B cell (primary cell): ENCODE data around the gene URGCP. TPM values are rescaled to one million over a fixed set of nuclear protein-coding genes. Genes with fewer than 3 reads are reported as not detected.

Experiments
- ATAC-seq: fragments of 200-7000 bp; cut with Tn5 transposase; one replicate; pipeline ENCODE4 v1.10.0; 2021; ENCODE audit warnings: low read depth, mild to moderate bottlenecking, moderate number of reproducible peaks, moderate library complexity
- CTCF ChIA-PET: fragments of 350-600 bp; sonication (Branson Sonifier 250); formaldehyde crosslinking; loops from one replicate; lab custom pipeline; 2021; ENCODE audit warnings: antibody characterized with exemption, inconsistent platforms; lab: Charles Lee
- POLR2A ChIA-PET: fragments of 350-600 bp; sonication (Branson Sonifier 250); formaldehyde crosslinking; loops from one replicate; lab custom pipeline; 2021; ENCODE audit warnings: antibody characterized with exemption; lab: Charles Lee
- DNase-seq: peaks from one replicate; pipeline ENCODE4 v3.0.0; 2013
- H2AFZ ChIP-seq: 2 replicates; pipeline ENCODE4 v1.6.1; 2012; ENCODE audit warnings: mild to moderate bottlenecking, low read depth, low read length; ENCODE audit not compliant: insufficient read depth, poor library complexity, severe bottlenecking
- H3K27ac ChIP-seq, 2 donors: 1 replicate in 1 of 2; 2 replicates in 1 of 2; pipeline ENCODE4 v1.5.1; 2012 to 2013; ENCODE audit warnings: low read length in 2 of 2, mild to moderate bottlenecking in 2 of 2, moderate library complexity in 1 of 2
- H3K27me3 ChIP-seq, 4 experiments: fragments of 200-600 bp in 1 of 4; sonication (generic) in 1 of 4; replicated peaks in 1 of 4; 1 replicate in 2 of 4; 2 replicates in 2 of 4; pipeline versions ENCODE4 v1.6.1 to v1.7.0; 2013 to 2016; ENCODE audit warnings: low read length in 3 of 4, mild to moderate bottlenecking in 2 of 4, mixed read lengths in 1 of 4, moderate library complexity in 1 of 4; ENCODE audit not compliant: insufficient read depth in 4 of 4, control insufficient read depth in 3 of 4; ENCODE audit errors: control extremely low read depth in 1 of 4
- H3K36me3 ChIP-seq, 2 experiments: replicated peaks in 1 of 2; 1 replicate in 1 of 2; 2 replicates in 1 of 2; pipeline versions ENCODE4 v1.6.1 to v1.7.1; 2013; ENCODE audit warnings: low read length in 1 of 2; ENCODE audit not compliant: insufficient read depth in 2 of 2, control insufficient read depth in 1 of 2; ENCODE audit errors: control extremely low read depth in 1 of 2, extremely low read depth in 1 of 2
- H3K4me1 ChIP-seq, 2 donors: fragments of 200-600 bp in 1 of 2; sonication (generic) in 1 of 2; 1 replicate in 1 of 2; 2 replicates in 1 of 2; pipeline versions ENCODE4 v1.5.1 to v1.6.1; 2013 to 2017; ENCODE audit warnings: low read length in 2 of 2; ENCODE audit not compliant: control insufficient read depth in 2 of 2, insufficient read depth in 2 of 2
- H3K4me2 ChIP-seq: replicated peaks from 2 replicates; pipeline ENCODE3; 2012; ENCODE audit warnings: mild to moderate bottlenecking, low read depth, low read length; ENCODE audit not compliant: poor library complexity, severe bottlenecking
- H3K4me3 ChIP-seq, 5 experiments: fragments of 200-600 bp in 1 of 5; sonication (generic) in 1 of 5; 1 replicate in 3 of 5; 2 replicates in 2 of 5; pipeline versions ENCODE4 v1.5.1 to v1.7.0; 2011 to 2016; ENCODE audit warnings: low read length in 4 of 5, mild to moderate bottlenecking in 4 of 5, low read depth in 2 of 5, control low read depth in 1 of 5, moderate library complexity in 1 of 5; ENCODE audit not compliant: insufficient read depth in 1 of 5; ENCODE audit errors: control extremely low read depth in 1 of 5, extremely low read depth in 1 of 5
- H3K79me2 ChIP-seq: fragments of 200-600 bp; sonication (generic); one replicate; pipeline ENCODE4 v1.6.0; 2016; ENCODE audit warnings: low read length; ENCODE audit not compliant: control insufficient read depth, insufficient read depth
- H3K9ac ChIP-seq: fragments of 200-600 bp; sonication (generic); 2 replicates; pipeline ENCODE4 v1.6.1; 2017; ENCODE audit warnings: mild to moderate bottlenecking, low read length, moderate library complexity
- H3K9me3 ChIP-seq, 3 donors: one replicate each; pipeline versions ENCODE4 v1.6.1 to v1.7.1; 2013; ENCODE audit warnings: low read length in 2 of 3; ENCODE audit not compliant: control insufficient read depth in 2 of 3, insufficient read depth in 1 of 3; ENCODE audit errors: control extremely low read depth in 1 of 3
- H4K20me1 ChIP-seq: 2 replicates; pipeline ENCODE4 v1.6.0; 2012; ENCODE audit warnings: mild to moderate bottlenecking, low read length; ENCODE audit not compliant: insufficient read depth, control insufficient read depth, poor library complexity, severe bottlenecking
- H3K27ac Mint-ChIP-seq: one replicate; pipeline ENCODE4 v1.8.0; 2021; ENCODE audit warnings: mixed read lengths
- H3K27me3 Mint-ChIP-seq: one replicate; pipeline ENCODE4 v1.8.0; 2021; ENCODE audit warnings: mixed read lengths
- H3K4me1 Mint-ChIP-seq: one replicate; pipeline ENCODE4 v1.8.0; 2021; ENCODE audit warnings: mixed read lengths
- H3K4me3 Mint-ChIP-seq: one replicate; pipeline ENCODE4 v1.8.0; 2021; ENCODE audit warnings: mixed read lengths
- H3K9me3 Mint-ChIP-seq: one replicate; pipeline ENCODE4 v1.8.0; 2022; ENCODE audit warnings: mixed read lengths; ENCODE audit not compliant: insufficient read depth
- EZH2 ChIP-seq: IDR thresholded peaks from 2 replicates; pipeline ENCODE4 v1.6.1; 2012; ENCODE audit warnings: borderline replicate concordance, low read depth, mild to moderate bottlenecking, moderate library complexity, low read length; ENCODE audit not compliant: insufficient read depth, poor library complexity, severe bottlenecking
- WGBS: methylation state at CpG from one replicate; pipeline ENCODE4 v1.1.5; 2013; ENCODE audit warnings: missing lambda C conversion rate; ENCODE audit not compliant: insufficient coverage; 5-methylcytosine and 5-hydroxymethylcytosine counted together
- intact Hi-C: fragments of 100-400 bp; cut with micrococcal nuclease; formaldehyde crosslinking; loops from one replicate; pipeline ENCODE4 v1.10.0; 2022
- polyA plus RNA-seq: library from polyadenylated mRNA; depleted of rRNA; stranded (reverse); fragments of >200 nt; gene quantifications from 2 replicates; pipeline ENCODE4 v1.2.3, GENCODE V29; 2012
- total RNA-seq, 2 donors: library from RNA; stranded (reverse); fragments of 120-200 nt in 1 of 2; gene quantifications; 1 replicate in 1 of 2; 2 replicates in 1 of 2; pipeline versions ENCODE4 v1.2.3 to v1.2.4, GENCODE V29; 2013 to 2022
- TF ChIP-seq, protein P1 (sequence below): fragments of 200-600 bp; IDR thresholded peaks from one replicate; pipeline ENCODE4 v1.8.0; 2022; ENCODE audit warnings: antibody characterized with exemption, mild to moderate bottlenecking

The URGCP gene
- total and polyA plus RNA-seq, 2 donors (not counting 1 experiment from before 2014, with no cell fraction given), result 16.5 to 25.1 TPM

DNA sequence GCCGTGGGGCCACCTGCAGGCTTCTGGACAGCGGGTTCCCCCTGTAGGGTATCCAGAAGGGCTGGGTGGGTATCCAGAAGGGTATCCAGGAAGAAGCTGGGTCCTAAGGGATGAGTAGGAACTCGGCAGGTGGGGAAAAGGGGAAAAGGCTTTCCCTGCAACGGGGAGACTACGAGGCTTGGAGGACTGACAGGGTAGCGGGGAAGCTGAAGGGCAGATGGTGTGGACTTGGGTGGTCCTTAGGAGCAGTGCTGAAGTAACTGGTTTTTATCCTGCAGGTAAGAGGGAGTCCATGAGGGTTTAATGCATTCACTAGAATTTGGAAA is 20.4 kb upstream of the URGCP start:
- H3K36me3 ChIP-seq, result peaks cover 0 to 3% of the 10 kb centered on the region in 2 experiments
- H3K4me1 Mint-ChIP-seq, result peaks cover 18% of the 10 kb centered on the region
- no peaks in the 10 kb centered on the region for H3K9me3 Mint-ChIP-seq
- no peaks in the 10 kb centered on the region for H3K27me3 ChIP-seq
- H3K27me3 Mint-ChIP-seq, result no peaks in the 10 kb centered on the region
- peak overlapping the region; percentile 87 to 94 for H3K27ac ChIP-seq
- peak overlapping the region; percentile 89 for H3K4me2 ChIP-seq
- H3K27ac Mint-ChIP-seq, result peak overlapping the region; percentile 95
- POLR2A ChIA-PET, result interaction anchor here (0.6 to 1.5 kb wide), 3 partner anchors 22 to 61 kb away, joined by 5 to 6 read pairs (median 6); partner anchors contain the start of gene MRPS24
- TF ChIP-seq, protein P1, sequence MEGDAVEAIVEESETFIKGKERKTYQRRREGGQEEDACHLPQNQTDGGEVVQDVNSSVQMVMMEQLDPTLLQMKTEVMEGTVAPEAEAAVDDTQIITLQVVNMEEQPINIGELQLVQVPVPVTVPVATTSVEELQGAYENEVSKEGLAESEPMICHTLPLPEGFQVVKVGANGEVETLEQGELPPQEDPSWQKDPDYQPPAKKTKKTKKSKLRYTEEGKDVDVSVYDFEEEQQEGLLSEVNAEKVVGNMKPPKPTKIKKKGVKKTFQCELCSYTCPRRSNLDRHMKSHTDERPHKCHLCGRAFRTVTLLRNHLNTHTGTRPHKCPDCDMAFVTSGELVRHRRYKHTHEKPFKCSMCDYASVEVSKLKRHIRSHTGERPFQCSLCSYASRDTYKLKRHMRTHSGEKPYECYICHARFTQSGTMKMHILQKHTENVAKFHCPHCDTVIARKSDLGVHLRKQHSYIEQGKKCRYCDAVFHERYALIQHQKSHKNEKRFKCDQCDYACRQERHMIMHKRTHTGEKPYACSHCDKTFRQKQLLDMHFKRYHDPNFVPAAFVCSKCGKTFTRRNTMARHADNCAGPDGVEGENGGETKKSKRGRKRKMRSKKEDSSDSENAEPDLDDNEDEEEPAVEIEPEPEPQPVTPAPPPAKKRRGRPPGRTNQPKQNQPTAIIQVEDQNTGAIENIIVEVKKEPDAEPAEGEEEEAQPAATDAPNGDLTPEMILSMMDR, result no peak
- TF ChIP-seq EZH2, result no peak
- intact Hi-C loops, result loop anchor here (1.0 to 5.0 kb wide), 7 partner anchors 20 to 1184 kb away; partner anchors contain the start of genes MRPS24, NUDCD3, PPIA and PURB
- H3K9ac ChIP-seq, result peak overlapping the region; percentile 74
- H4K20me1 ChIP-seq, result no peaks in the 10 kb centered on the region
- 0% methylated on average over 6 of the region's 6 CpGs for WGBS
- peak overlapping the region; percentile 89 for H2AFZ ChIP-seq
- ATAC-seq, result peak; percentile 9
- H3K4me1 ChIP-seq, result peaks cover 8 to 21% of the 10 kb centered on the region in 2 donors
- peak overlapping the region; percentile 53 to 85 (median 72) for H3K4me3 ChIP-seq
- H3K9me3 ChIP-seq, result no peaks in the 10 kb centered on the region
- H3K79me2 ChIP-seq, result peaks cover 56% of the 10 kb centered on the region
- peak overlapping the region; percentile 95 for H3K4me3 Mint-ChIP-seq
- no peak for DNase-seq
- CTCF ChIA-PET, result interaction anchor here (1.1 kb wide), 1 partner anchor 344 kb away, joined by 4 read pairs; the partner anchor contains the start of gene STK17A
